H1 (cell line): ENCODE measurements around the gene SORBS1. TPM values are rescaled to one million over a fixed set of nuclear protein-coding genes. Genes with fewer than 3 reads are reported as not detected.

ENCODE experiments used
- BACH1 ChIP-seq: IDR thresholded peaks from 2 replicates; pipeline ENCODE4 v1.6.1; 2012; ENCODE audit warnings: low read length, improper control_type of control experiment
- KDM4A ChIP-seq: IDR thresholded peaks from one replicate; pipeline ENCODE4 v1.7.1; 2012; ENCODE audit warnings: low read depth, mild to moderate bottlenecking, moderate library complexity, low read length, inconsistent platforms; ENCODE audit not compliant: severe bottlenecking
- polyA plus RNA-seq, 7 experiments: library from polyadenylated mRNA; depleted of rRNA in 3 of 7; stranded (reverse) in 5 of 7; unstranded in 2 of 7; fragments of >200 nt in 5 of 7; fragments of 200-250 nt in 2 of 7; gene quantifications; 1 replicate in 5 of 7; 2 replicates in 1 of 7; 4 replicates in 1 of 7; pipeline versions ENCODE4 v1.2.1 to v1.2.3, GENCODE V29; 2011 to 2013; ENCODE audit warnings: missing spikeins in 2 of 7, mixed read lengths in 2 of 7
- total RNA-seq: library from RNA; stranded (reverse); fragmentation: NEBNext Ultra II Directional; extraction: Animal tissue kit (Norgen Biotek cat#: 25700); gene quantifications from 2 replicates; pipeline ENCODE4 v1.2.1, GENCODE V29; 2021

SORBS1 gene
- total and polyA plus RNA-seq, 2 of the 8 experiments (the other 6 are each of a cell fraction or from before 2014, with no cell fraction given): 16.0 to 35.0 TPM

DNA sequence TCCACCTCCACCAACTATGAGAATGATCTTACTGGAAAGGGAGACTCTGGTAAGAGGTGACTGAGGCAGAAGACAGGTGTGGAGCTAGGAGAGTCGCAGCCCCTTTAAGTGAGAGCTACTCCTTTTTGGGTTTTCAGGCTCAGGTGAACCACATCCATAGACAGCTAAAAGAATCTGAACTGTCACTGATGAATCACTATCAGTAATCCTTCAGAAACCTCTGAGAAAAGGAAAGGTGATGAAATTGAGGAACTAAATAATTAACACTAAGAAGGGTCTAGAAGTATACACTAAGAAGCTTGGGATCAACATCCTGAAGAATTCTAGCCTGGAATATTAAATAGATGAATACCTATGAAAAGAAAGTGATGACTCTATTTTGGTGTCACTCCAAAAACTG lies 83.0 kb downstream of the SORBS1 start (continued):
- TF ChIP-seq BACH1 (no peak), KDM4A (no peak)
